22Rv1 (cell line): Measurements from ENCODE around the gene POLR1G.

Experiments
- H3K27ac ChIP-seq: fragments of 450-650 bp; 2 replicates; pipeline ENCODE4 v1.5.1; 2017
- CTCF ChIP-seq: fragments of 450-650 bp; IDR thresholded peaks from 2 replicates; pipeline ENCODE4 v1.5.1; 2017; ENCODE audit warnings: mild to moderate bottlenecking
- ZFX ChIP-seq: fragments of 450-650 bp; IDR thresholded peaks from 2 replicates; pipeline ENCODE4 v1.6.1; 2017; ENCODE audit warnings: antibody characterized with exemption, borderline replicate concordance

The POLR1G gene

GRCh38 chr19:45402298-45403061, 4.0 kb upstream of the POLR1G start:
- TF ChIP-seq CTCF (0 out of 2 replicates have a peak, but pooled peaks have one; percentile 8), ZFX (no peak)
- peak overlapping the region; percentile 96 for H3K27ac ChIP-seq

GRCh38 chr19:45403272-45403671, 3.2 kb upstream of the POLR1G start:
- TF ChIP-seq ZFX (no peak), CTCF (no peak)
- peak overlapping the region; percentile 96 for H3K27ac ChIP-seq

- H3K27ac ChIP-seq, result peak overlapping the region; percentile 96
These were observed 2.5 kb upstream of the POLR1G start for GRCh38 chr19:45403781-45404556.

GRCh38 chr19:45404557-45405434, 1.6 kb upstream of the POLR1G start, which contains the start of gene PPP1R13L:
Gene PPP1R13L, minus strand, starts transcription at chr19:45405069. Its CDS starts 6,751 bp downstream, at chr19:45398318.
- no peak for TF ChIP-seq CTCF
- no peak for TF ChIP-seq ZFX
- peak within 1 kb of the TSS; percentile 96 for H3K27ac ChIP-seq

More at GRCh38 chr19:45403781-45404556, 2.5 kb upstream of the POLR1G start:
- TF ChIP-seq ZFX, result no peak
- peak; percentile 50 for TF ChIP-seq CTCF

- no peak for TF ChIP-seq ZFX
- TF ChIP-seq CTCF, result no peak
- peak overlapping the region; percentile 96 for H3K27ac ChIP-seq
These were observed 814 bp upstream of the POLR1G start for GRCh38 chr19:45405435-45406225.

GRCh38 chr19:45407091-45407375, 589 bp downstream of the POLR1G start:
- no peak for TF ChIP-seq ZFX
- no peak for TF ChIP-seq CTCF
- peak overlapping the region; percentile 96 for H3K27ac ChIP-seq

GRCh38 chr19:45407585-45407984, 1.1 kb downstream of the POLR1G start:
- peak overlapping the region; percentile 96 for H3K27ac ChIP-seq
